GM11168 (cell line): ENCODE results near the gene DCLRE1B.

Experiments used
- in situ Hi-C: fragments of 300-500 bp; cut with MboI; formaldehyde crosslinking; loops from one replicate; pipeline ENCODE4 v1.12.0; 2022; ENCODE audit warnings: low sequenced_read_pairs; ENCODE audit not compliant: unreplicated experiment

The DCLRE1B gene

DNA sequence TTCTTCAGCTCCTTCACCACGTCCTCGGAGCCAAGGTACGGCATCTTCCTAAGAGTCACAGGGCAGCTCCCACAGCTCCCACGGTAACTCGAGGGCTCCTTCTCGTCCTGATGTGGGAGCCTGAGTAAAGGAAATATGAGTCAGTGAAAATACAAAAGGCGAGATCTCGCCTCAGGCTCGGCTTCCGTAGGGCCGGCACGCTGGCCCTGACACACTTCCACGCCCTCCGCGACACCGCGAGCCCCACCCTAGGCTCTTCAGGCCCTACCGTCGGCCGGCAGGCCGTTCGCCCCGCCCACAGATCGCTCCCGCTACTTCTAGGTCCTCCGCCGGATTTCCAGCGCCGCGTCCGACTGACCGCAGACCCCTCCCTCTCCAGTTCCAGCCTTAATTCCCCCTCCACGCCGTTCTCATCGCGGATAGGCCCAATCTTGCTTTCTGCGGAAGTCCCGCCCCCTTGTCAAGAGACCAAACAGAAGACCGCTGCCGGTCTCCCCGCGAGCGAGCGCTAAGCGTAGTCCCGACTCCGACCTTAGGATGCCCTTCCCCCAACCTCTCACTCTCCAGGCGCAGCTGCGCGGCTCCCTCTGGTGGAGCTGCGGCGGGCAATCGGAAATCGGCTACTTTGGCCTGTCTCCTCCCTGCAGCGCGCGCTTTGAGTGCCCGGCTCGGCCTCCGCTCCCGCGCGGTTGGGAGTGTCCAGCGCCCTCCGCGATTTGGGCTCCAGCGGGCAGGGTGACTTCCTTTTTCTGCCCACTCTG lies at the start of gene DCLRE1B, which contains the start of gene AP4B1:
Gene DCLRE1B (plus strand): TSS at position 653 of the 761 bp plus-strand sequence. CDS start 261 bp downstream, outside the sequence.
Gene AP4B1 (minus strand): TSS at position 126 of the 761 bp plus-strand sequence. CDS start 82 bp downstream, at position 44.
- in situ Hi-C loops, result no loop called here

DNA sequence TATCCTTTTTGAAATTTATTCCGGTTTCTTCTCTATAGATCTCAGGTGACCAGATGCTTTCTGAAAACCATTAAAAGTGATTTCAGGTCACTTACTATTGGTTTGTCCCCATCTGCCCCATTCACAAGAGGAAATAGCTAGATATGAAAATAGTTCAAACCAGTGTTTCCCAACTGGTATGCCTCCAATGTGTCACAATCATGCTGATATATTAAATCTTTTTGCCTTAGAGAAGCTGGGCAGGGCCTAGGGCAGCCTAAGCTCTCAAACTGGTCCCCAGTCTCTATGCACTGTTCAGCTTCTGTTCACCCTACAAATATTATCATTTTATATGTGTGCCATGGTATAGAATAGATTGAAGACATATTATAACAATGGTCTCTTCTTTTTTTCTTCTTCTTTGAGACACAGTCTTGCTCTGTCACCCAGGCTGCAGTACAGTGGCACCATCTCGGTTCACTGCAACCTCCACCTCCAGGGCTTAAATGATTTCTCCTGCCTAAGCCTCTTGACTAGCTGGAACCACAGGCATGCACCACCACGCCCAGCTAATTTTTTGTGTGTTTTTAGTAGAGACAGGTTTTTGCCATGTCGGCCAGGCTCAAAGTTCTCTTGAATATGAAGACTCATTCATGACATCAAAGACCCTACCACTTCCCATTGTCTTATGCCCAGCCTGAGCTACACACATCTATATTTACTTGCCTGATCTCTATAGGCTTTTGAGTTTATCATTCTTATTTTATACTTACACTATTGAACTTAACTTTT lies 49.3 kb upstream of the DCLRE1B start:
- in situ Hi-C loops, result no loop called here

DNA sequence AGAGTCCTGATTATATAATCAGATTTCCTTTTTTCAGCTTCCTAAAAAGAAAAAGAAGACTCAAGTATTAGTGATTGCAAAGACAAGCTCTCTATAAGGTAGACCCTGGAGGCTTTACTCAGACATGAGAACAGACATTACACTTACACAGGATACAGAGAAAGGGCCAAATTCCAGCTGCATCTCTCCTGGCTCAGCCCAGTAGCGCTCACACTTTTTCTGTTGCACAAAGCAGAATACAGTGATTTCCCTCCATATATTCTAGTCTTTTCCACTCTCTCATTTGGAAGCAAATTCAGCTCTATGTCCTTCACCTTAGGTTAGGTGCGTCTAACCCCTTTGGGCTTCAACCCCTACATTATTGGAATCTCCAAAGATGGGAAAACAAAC lies 48.7 kb upstream of the DCLRE1B start:
- in situ Hi-C loops, result no loop called here

DNA sequence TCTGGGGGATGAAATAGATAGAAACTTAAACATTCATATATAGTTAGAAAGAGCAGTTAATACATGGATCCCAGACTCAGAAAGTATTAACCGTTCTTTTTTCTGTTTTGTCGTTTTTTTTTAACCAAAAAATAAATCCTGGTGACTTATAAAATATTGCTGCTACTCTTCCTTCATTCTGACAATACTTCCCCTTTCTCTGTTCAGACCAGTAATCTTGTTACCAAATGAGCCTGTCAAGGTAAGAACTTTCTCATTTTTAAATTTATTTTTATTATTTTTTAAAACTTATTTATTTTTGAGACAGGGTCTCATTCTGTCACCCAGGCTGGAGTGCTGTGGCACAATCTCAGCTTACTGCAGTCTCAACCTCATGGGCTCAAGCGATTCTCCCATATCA lies 47.4 kb upstream of the DCLRE1B start:
- in situ Hi-C loops, result no loop called here

DNA sequence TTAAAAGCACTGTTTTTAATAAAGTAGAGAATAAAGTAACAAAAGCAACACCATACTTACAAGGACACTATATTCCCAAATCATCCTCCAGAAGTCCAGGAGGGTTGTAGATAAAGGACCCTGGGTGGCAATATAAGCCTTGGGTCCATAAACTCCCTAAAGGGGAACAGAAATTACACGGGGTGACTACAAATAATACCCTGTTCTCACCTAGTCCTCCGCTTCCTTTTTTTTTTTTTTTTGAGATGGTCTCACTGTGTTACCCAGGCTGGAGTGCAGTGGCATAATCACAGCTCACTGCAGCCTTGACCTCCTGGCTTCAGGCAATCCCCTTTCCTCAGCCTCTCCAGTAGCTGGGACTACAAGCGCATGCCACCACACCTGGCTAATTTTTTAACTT lies 46.7 kb upstream of the DCLRE1B start:
- in situ Hi-C loops, result no loop called here

DNA sequence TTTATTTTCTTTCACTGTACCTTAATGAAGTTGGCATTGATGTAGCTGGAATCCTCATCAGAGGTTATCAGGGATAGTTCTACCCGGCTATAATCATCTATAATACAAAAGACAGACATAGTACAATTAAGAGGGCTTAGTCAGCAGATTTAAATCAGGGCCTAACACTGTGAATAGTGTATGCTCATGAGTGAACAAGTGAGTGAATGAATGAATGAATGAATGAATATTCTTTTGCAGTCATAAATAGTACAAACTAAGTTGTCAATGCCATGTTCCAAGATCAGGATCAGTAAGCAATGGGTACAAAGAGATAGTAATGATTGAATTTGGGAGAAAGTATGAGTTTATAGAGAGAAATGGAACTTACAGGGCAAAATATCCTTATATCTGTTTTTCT lies 46.1 kb upstream of the DCLRE1B start:
- in situ Hi-C loops, result no loop called here

DNA sequence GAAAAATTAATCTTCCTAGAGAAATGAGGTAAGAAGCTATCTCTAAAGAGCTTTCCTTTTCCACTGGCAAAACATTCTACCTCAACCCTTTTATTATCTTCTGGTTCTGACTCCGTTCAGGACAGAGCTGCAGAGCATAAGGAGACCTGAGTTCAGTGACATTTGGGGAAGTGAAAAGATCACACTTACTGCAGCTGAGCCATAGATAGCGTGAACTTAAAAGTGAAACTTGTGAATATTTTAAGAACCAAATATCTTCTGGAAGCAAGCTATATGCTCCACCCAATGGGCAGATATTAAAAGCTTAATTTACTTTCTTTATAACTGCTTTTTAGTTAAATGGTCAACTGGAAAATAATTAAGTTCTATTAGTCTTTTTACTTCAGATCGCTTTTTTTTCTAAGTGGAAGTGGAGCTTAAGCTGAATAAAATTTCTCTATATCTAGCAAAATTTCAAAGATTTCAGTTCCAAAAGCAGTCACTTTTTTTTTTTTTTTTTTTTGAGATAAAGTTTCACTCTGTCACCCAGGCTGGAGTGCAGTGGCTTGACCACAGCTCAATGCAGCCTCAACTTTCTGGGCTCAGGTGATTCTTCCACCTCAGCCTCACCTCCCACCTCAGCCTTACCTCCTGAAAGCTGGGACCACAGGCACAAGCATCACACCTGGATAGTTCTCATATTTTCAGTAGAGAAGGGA lies 45.5 kb upstream of the DCLRE1B start:
- in situ Hi-C loops, result no loop called here

DNA sequence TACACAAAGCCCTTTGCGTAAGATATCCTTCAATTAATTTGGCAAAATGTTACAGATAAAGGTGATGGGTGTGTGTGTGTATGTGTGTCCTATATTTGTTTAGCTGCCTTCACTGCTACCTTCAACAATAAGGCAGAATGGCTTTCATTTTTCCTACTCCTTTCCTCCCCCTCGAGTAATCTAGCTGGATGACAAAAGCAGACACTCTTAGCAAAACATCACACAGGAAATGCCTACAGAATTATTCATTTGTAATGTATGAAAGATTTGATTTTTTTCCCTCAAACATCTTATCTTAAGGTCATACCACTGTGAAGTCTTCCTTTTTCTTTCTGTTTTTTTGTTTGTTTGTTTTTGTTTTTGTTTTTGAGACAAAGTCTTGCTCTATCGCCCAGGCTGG lies 44.2 kb upstream of the DCLRE1B start:
- in situ Hi-C loops, result no loop called here

DNA sequence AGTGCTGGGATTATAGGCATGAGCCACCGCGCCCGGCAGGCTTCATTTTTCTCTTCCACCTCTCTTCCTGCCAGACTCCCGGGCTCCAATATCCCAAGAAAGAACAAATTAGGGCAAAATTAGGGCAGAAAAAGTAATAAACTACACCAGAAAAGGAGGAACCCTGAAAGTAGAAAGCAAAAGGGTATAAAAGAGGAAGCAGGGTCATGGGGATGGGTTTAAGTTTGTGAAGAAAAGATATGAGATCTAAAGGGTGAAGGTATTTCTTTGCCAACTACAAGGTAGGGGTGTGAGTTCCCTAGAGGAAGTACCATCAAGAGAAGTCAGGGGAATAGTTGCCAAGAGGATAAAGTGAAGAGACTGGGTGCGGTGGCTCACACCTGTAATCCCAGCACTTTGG lies 43.5 kb upstream of the DCLRE1B start:
- in situ Hi-C loops, result no loop called here

DNA sequence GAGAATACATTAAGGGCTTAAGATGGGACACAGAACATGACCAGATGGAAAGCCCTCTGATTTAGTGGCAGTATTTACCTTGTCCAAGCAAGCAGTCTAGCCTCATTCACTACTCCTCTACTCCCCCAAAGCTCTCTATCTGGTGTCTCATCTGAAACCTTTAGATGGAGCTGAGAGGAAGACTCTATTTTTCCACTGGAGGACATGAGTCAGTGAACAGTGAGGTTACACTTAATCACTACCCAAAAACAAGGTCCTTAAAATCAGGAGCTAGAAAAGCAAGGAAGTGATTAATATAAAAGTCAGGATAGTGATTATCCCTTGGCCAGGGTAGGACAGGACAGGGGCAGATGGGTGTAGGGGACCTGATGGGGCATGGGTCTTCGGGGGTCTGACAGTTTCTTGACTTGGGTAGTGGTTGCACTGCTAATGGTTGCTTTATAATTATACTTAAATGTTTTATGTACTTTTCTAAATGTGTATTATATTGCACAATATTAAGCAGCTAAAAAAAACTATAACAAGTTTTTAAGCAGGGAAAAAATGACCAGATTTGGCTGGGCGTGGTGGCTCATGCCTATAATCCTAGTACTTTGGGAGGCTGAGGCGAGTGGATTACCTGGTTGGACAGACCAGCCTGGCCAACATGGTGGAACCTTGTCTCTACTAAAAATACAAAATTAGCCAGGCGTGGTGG lies 36.6 kb upstream of the DCLRE1B start:
- in situ Hi-C loops, result no loop called here

DNA sequence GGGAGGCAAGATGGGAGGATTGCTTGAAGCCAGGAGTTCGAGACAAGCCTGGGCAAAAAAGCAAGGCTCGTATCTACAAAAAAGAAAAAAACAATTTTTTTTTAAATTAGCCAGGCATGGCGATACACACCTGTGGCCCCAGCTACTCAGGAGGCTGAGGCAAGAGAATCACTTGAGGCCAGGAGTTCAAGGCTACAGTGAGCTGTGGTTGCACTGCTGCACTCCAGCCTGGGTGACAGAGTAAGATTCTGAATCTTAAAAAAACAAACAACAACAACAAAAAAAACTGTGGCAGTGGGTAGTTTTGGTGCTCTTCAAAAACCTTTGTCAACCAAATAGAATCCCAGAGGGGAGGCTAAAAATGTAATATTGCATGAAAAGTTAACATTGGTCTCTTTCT lies 34.3 kb upstream of the DCLRE1B start:
- in situ Hi-C loops, result no loop called here

DNA sequence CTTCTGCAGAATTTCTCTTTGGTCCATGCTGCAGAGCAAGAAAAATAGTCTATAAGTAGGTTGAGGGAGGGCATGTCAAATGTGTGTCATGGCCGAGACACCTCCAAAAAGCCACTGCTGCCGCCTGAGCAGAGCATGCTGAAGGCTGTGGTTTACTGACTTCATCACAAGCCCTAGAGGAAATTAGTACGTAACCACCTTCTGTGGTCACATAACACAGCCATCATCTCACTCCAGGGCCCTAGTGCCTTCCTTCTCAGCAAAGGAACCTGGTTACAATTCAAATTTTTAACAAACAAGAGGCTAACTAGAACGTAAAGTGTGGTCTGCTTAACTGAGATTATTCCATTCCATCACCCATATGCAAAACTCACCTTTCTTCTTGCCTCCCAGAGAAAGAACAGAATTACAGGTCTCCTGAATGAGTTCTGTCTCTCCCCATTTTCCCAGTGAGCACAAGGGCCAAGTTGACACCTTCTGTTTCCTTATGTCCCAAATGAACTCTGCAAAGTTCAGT lies 33.5 kb upstream of the DCLRE1B start, which contains the start of gene PTPN22:
Gene PTPN22 (minus strand): TSS at position 116 of the 517 bp plus-strand sequence.
- in situ Hi-C loops, result no loop called here

DNA sequence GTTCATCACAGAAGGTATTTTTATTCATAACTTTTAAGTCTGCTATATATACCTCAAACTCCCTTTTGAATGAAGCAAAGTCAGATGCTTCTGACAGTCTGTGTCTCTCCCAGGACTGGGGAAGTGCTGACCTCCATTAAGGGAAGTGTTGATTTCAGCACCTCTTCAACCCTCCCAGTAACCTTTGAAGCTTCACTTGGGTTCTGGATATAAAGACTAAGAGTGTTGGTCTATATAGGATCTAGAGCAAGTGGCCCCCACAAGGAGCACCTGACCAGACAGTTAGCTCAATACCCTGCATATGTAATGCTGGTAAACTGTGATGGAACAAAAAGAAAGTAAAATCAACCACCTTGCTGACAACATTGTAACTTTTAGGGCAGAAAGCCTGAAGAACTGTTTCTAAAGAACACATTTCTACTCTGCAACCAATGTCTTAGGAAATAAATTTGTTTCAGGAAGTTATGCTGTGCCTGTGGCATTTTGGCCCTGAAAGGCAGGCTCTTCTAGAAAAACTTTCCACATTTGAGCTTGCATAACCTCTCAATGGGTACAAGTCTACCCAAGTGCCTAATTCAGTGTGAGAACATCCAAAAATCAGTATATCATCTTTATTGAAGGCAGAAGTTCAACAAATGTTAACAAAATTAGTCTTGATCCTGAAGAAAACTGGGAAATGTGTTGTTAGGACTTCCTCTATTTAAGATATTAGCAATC lies 32.7 kb upstream of the DCLRE1B start:
- in situ Hi-C loops, result no loop called here

DNA sequence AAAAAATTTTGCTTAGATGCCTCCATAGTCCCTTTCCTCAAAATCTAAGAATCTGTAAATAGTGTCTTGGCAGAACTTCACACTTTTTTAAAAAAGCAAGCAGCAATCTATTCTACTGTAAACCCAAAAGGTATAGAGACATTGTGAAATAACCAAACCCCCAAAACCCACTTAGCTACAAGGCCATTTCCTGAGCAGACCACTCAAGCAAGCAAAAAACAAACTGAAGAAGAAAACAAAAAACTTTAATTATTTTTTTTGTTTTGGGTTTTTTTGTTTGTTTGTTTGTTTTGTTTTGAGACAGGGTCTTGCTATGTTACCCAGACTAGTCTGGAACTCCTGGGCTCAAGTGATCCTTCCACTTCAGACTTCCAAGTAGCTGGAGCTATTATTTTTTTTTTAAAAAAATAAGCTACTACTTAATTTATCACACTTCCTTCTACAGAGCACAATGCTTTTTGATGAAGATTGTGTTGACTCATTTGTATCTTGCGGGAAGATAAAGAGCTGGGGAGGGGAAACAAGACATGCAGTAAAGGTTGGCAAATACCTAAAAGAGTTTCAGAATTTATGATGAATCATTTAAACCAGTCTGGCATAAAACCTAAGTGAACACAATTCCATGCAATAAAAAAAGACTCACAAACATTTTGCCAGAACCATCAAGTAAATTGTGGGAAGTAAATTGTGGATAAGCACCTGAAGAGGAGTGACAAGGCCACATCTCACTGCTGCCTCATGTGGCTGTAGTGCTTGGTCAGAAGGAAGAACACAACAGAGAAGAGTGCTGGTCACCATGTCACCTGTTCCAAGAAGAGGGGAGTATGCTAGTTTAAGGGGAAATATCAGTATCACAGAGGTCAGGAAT lies 30.9 kb upstream of the DCLRE1B start:
- in situ Hi-C loops, result no loop called here

DNA sequence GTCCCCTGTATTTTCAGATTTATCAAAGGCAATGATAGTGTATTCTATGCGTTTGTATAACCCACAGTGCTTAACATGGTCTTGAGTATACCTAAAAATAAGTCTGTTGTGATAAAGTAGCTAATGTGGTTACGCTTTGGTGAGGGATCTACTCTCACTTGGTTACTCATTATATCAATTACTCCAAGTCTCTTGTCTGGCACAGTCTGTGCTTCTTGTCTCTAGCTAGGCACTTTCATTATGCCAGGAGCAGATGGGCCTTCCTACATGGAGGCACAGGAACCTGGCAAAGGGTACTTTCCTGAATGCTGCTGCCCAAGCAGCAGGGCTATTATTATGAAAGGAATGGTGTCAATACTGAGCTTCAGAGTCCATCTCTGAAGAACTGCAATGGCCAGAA lies 29.4 kb upstream of the DCLRE1B start:
- in situ Hi-C loops, result no loop called here

DNA sequence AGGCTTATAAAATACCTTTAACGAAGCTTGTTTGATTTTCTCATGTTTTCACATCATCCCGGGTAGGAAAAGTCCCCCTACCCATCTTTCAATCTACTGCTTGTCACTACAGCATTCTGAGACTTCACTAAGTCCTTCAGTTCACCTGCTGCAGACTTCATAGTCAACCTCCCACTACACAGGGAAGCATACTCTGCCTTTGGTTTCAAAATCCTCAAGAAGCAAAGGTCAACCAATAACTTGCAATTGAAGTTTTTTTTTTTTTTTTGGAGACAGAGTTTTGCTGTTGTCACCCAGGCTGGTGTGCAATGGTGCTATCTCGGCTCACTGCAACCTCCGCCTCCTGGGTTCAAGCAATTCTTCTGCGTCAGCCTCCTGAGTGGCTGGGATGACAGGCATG lies 28.9 kb upstream of the DCLRE1B start:
- in situ Hi-C loops, result no loop called here

DNA sequence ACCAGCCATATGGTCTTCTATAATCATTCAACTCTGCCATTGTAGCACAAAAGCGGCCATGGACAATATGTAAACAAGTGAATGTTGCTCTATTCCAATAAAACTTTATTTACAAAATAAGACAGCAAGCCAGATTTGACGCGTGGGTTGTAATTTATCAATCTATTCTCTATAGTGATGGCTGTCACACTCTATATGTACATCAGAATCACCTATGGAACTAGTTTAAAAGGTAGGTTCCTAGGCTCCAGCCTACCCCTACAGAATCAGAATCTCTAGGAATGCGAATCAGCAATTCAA lies 25.4 kb upstream of the DCLRE1B start:
- in situ Hi-C loops, result no loop called here

DNA sequence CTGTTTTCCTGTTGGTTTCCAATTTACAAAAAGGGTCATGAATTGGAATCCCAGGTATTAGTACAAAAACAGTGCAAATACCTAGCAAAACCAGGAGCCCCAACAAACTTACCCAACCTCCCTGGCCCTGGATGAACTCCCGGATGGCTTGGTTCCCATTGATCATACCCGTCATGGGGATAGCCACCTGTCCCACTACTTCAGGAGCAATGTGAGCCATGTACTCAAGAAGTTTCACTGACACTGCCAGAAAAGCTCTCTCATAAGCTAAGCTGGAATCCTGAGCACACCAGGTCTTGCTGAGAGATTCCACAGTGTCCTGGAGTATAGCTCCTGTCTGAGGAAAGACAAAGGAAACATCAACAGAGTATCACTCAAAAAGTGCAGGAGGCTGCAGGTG lies 23.5 kb upstream of the DCLRE1B start:
- in situ Hi-C loops, result no loop called here
